Central memory CD8-positive, alpha-beta T cell (primary cell): ENCODE data around the gene PAPSS1.
"Not testable (repeated sequence)": the region's sequence is repeated elsewhere in the genome, so short reads cannot be mapped to it uniquely, and the experiment has no call there.

Source experiments
- ATAC-seq: fragments of 150-1000 bp; cut with Tn5 transposase; replicated peaks from 2 replicates; pipeline ENCODE4 v1.10.0; 2022; ENCODE audit warnings: mild to moderate bottlenecking, moderate FRiP score, moderate number of reproducible peaks; ENCODE audit not compliant: poor library complexity, severe bottlenecking; ENCODE audit errors: extremely low read depth
- DNase-seq, 2 donors: peaks; one replicate each; pipeline ENCODE4 v3.0.0; 2021; ENCODE audit warnings: low spot score in 2 of 2
- H3K27ac Mint-ChIP-seq: one replicate; pipeline ENCODE4 v1.8.0; 2022; ENCODE audit warnings: low read depth, mild to moderate bottlenecking, moderate library complexity, mixed read lengths
- H3K27me3 Mint-ChIP-seq: one replicate; pipeline ENCODE4 v1.8.0; 2022; ENCODE audit warnings: mixed read lengths
- H3K36me3 Mint-ChIP-seq: one replicate; pipeline ENCODE4 v1.8.0; 2022; ENCODE audit warnings: mild to moderate bottlenecking, moderate library complexity, mixed read lengths; ENCODE audit not compliant: insufficient read depth
- H3K4me1 Mint-ChIP-seq: one replicate; pipeline ENCODE4 v1.8.0; 2022; ENCODE audit warnings: mixed read lengths
- H3K4me3 Mint-ChIP-seq: one replicate; pipeline ENCODE4 v1.8.0; 2022; ENCODE audit warnings: mild to moderate bottlenecking, moderate library complexity, mixed read lengths
- H3K9me3 Mint-ChIP-seq: one replicate; pipeline ENCODE4 v1.8.0; 2022; ENCODE audit warnings: mixed read lengths

The PAPSS1 gene

GRCh38 chr4:107655289-107655688 is 64.7 kb downstream of the PAPSS1 start:
- no peaks in the 10 kb centered on the region for H3K27me3 Mint-ChIP-seq
- DNase-seq, result no peak
- ATAC-seq, result no peak
- H3K4me1 Mint-ChIP-seq, result no peaks in the 10 kb centered on the region
- no peak overlapping the region for H3K4me3 Mint-ChIP-seq
- no peak overlapping the region for H3K27ac Mint-ChIP-seq
- H3K36me3 Mint-ChIP-seq, result peaks cover 25% of the 10 kb centered on the region
- H3K9me3 Mint-ChIP-seq, result no peaks in the 10 kb centered on the region

- no peaks in the 10 kb centered on the region for H3K9me3 Mint-ChIP-seq
- ATAC-seq, result no peak
Measured at GRCh38 chr4:107654694-107655093, 65.3 kb downstream of the PAPSS1 start.

GRCh38 chr4:107651408-107651807 is 68.6 kb downstream of the PAPSS1 start:
- not testable (repeated sequence) for ATAC-seq, H3K27ac Mint-ChIP-seq, H3K4me1 Mint-ChIP-seq, H3K4me3 Mint-ChIP-seq, DNase-seq, H3K27me3 Mint-ChIP-seq, H3K9me3 Mint-ChIP-seq
- H3K36me3 Mint-ChIP-seq, result peaks cover 15% of the 10 kb centered on the region

More at GRCh38 chr4:107654694-107655093, 65.3 kb downstream of the PAPSS1 start:
- H3K36me3 Mint-ChIP-seq, result peaks cover 22% of the 10 kb centered on the region
- no peak overlapping the region for H3K4me3 Mint-ChIP-seq
- H3K27me3 Mint-ChIP-seq, result no peaks in the 10 kb centered on the region
- no peak for DNase-seq
- no peak overlapping the region for H3K27ac Mint-ChIP-seq
- H3K4me1 Mint-ChIP-seq, result no peaks in the 10 kb centered on the region

GRCh38 chr4:107650251-107650650 is 69.8 kb downstream of the PAPSS1 start:
- peaks cover 20% of the 10 kb centered on the region for H3K36me3 Mint-ChIP-seq
- H3K9me3 Mint-ChIP-seq, result no peaks in the 10 kb centered on the region

GRCh38 chr4:107648178-107648991 is 71.6 kb downstream of the PAPSS1 start:
- Mint-ChIP-seq H3K4me3 (no peak overlapping the region), H3K36me3 (peaks cover 14% of the 10 kb centered on the region), H3K4me1 (peaks cover 6% of the 10 kb centered on the region), H3K27ac (no peak overlapping the region), H3K9me3 (no peaks in the 10 kb centered on the region), H3K27me3 (no peaks in the 10 kb centered on the region)
- ATAC-seq (no peak), DNase-seq (no peak)

More at GRCh38 chr4:107650251-107650650, 69.8 kb downstream of the PAPSS1 start:
- DNase-seq (no peak), ATAC-seq (no peak)
- peaks cover 6% of the 10 kb centered on the region for H3K4me1 Mint-ChIP-seq
- H3K4me3 Mint-ChIP-seq, result no peak overlapping the region
- H3K27me3 Mint-ChIP-seq, result no peaks in the 10 kb centered on the region
- H3K27ac Mint-ChIP-seq, result no peak overlapping the region

DNA sequence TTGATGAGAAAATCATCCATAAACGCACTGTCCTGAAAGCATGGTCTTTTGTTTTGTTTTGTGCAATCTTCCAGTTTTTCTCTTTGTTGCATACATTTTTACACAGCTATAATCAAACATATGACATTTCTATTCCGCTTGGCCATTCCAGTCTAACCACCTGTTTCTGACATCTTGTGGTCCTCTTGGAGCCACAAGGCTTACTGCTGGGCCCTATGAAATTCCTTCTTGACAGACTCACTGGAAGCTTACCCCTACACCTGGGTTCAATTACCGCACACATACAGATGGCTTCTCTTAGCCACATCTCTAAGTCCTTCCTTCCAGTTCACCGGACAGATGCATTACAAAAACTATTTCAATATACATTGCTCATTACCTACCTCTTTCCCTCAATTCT is 72.4 kb downstream of the PAPSS1 start:
- peaks cover 6% of the 10 kb centered on the region for H3K4me1 Mint-ChIP-seq
- ATAC-seq (no peak), DNase-seq (no peak)
- no peak overlapping the region for H3K4me3 Mint-ChIP-seq
- no peaks in the 10 kb centered on the region for H3K27me3 Mint-ChIP-seq
- peaks cover 11% of the 10 kb centered on the region for H3K36me3 Mint-ChIP-seq
- no peaks in the 10 kb centered on the region for H3K9me3 Mint-ChIP-seq
- no peak overlapping the region for H3K27ac Mint-ChIP-seq

GRCh38 chr4:107645604-107646003 is 74.4 kb downstream of the PAPSS1 start:
- ATAC-seq (no peak), DNase-seq (no peak)
- Mint-ChIP-seq H3K9me3 (no peaks in the 10 kb centered on the region), H3K36me3 (peaks cover 9% of the 10 kb centered on the region), H3K4me1 (peaks cover 6% of the 10 kb centered on the region), H3K27ac (no peak overlapping the region), H3K27me3 (no peaks in the 10 kb centered on the region), H3K4me3 (no peak overlapping the region)

DNA sequence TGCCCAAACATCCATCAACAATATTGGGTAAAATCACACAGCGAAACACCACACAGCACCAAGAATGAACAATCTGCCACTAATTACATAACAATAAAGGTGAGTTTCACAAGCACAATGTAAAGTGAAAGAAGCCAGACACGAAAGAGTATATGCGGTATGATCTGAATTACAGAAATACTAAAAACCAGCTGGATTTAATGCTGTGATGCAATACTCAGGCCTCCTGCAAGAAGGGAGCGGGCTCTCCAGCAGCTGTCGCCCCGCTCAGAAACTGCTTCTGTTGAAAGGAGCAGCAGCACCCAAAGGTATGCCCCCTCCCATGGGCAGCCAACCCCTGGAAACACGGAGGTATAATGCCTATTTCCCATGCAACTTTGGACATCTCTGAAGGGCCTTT is 77.0 kb downstream of the PAPSS1 start:
- Mint-ChIP-seq H3K9me3 (no peaks in the 10 kb centered on the region), H3K4me3 (no peak overlapping the region), H3K27me3 (no peaks in the 10 kb centered on the region), H3K27ac (no peak overlapping the region), H3K4me1 (peaks cover 6% of the 10 kb centered on the region), H3K36me3 (peaks cover 9% of the 10 kb centered on the region)
- DNase-seq (no peak), ATAC-seq (no peak)

DNA sequence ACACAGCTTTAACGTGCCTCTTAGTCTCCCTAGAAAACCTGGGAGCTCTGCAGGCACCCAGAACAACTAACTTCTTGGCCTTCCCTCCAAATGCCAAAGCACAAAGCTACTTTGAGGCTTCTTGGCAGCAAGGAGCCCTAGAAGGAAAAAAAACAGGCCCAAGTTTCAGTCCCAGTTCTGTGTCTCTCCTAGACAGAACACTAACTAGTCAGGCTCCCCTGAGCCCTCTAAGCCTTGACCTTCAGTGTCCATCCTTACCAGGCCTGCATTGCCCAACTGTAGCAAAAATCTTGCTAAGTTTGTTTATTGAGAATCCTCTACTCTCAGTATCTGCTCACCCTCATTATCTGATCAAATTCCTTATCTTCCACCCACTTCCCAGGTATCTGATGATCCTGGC is 79.2 kb downstream of the PAPSS1 start:
- ATAC-seq (no peak), DNase-seq (no peak)
- no peaks in the 10 kb centered on the region for H3K4me1 Mint-ChIP-seq
- no peaks in the 10 kb centered on the region for H3K27me3 Mint-ChIP-seq
- H3K27ac Mint-ChIP-seq, result no peak overlapping the region
- no peak overlapping the region for H3K4me3 Mint-ChIP-seq
- H3K9me3 Mint-ChIP-seq, result no peaks in the 10 kb centered on the region
- peaks cover 9% of the 10 kb centered on the region for H3K36me3 Mint-ChIP-seq

DNA sequence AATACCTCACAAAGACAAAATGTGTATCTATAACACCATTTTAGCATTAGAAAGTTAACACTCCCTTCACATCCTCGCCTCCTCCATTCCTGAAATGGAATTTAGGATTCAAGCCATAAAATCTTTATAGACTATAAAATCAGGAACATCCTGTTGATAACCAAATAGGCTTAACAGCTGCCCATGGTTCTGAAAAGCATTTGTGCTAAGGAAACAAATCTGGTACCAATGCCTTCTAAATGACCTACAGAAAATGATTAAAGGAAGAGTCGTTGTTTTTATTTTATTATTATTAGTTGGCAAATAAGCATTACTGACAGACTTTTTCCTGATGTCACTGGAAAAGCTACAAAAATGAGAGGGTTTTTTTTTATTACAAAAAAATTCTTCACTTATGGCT is 79.8 kb downstream of the PAPSS1 start:
- no peaks in the 10 kb centered on the region for H3K27me3 Mint-ChIP-seq
- ATAC-seq (no peak), DNase-seq (no peak)
- H3K27ac Mint-ChIP-seq, result no peak overlapping the region
- H3K4me3 Mint-ChIP-seq, result no peak overlapping the region
- peaks cover 3% of the 10 kb centered on the region for H3K36me3 Mint-ChIP-seq
- H3K4me1 Mint-ChIP-seq, result no peaks in the 10 kb centered on the region
- no peaks in the 10 kb centered on the region for H3K9me3 Mint-ChIP-seq

GRCh38 chr4:107635735-107636134 is 84.3 kb downstream of the PAPSS1 start:
- H3K4me1 Mint-ChIP-seq, result no peaks in the 10 kb centered on the region
- no peaks in the 10 kb centered on the region for H3K9me3 Mint-ChIP-seq
- H3K27me3 Mint-ChIP-seq, result no peaks in the 10 kb centered on the region
- H3K27ac Mint-ChIP-seq, result no peak overlapping the region
- DNase-seq (no peak), ATAC-seq (no peak)
- H3K36me3 Mint-ChIP-seq, result peaks cover 2% of the 10 kb centered on the region
- no peak overlapping the region for H3K4me3 Mint-ChIP-seq

GRCh38 chr4:107631560-107631959 is 88.5 kb downstream of the PAPSS1 start:
- no peaks in the 10 kb centered on the region for H3K27me3 Mint-ChIP-seq
- DNase-seq (no peak), ATAC-seq (no peak)
- peaks cover 8% of the 10 kb centered on the region for H3K36me3 Mint-ChIP-seq
- H3K27ac Mint-ChIP-seq, result no peak overlapping the region
- H3K9me3 Mint-ChIP-seq, result no peaks in the 10 kb centered on the region
- no peaks in the 10 kb centered on the region for H3K4me1 Mint-ChIP-seq
- no peak overlapping the region for H3K4me3 Mint-ChIP-seq

DNA sequence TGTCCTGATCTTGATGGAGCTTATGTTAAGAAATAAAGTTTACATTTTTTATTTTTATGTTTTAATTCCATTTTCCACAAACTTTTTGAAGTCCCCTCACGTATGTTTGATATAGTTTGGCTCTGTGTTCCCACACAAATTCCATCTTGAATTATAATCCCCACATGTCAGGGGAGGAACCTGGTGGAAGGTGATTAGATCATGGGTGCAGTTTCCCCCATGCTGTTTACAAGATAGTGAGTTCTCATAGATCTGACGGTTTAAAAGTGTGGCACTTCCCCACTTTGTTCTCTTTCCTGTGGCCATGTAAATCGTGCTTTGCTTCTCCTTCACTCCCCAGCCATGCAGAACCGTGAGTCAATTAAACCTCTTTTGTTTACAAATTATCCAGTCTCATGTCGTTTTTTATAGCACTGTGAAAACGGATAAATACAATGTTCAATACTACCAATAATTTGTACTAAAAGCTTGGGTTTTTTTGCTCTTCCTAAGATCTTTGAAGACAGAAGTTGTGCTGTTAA is 89.8 kb downstream of the PAPSS1 start:
- H3K27me3 Mint-ChIP-seq, result no peaks in the 10 kb centered on the region
- no peaks in the 10 kb centered on the region for H3K4me1 Mint-ChIP-seq
- H3K36me3 Mint-ChIP-seq, result peaks cover 10% of the 10 kb centered on the region
- DNase-seq, result no peak
- no peaks in the 10 kb centered on the region for H3K9me3 Mint-ChIP-seq
- no peak overlapping the region for H3K4me3 Mint-ChIP-seq
- H3K27ac Mint-ChIP-seq, result no peak overlapping the region
- ATAC-seq, result no peak
